Measurements from ENCODE around the gene KCNJ15. TPM values are rescaled to one million over a fixed set of nuclear protein-coding genes. Genes with fewer than 3 reads are reported as not detected.

KCNJ15 gene
- total RNA-seq, 2 donors from 2014 or later, result not detected

GRCh38 chr21:38325216-38325615 is 68.4 kb downstream of the KCNJ15 start:
- 88 to 100% methylated on average over 1 to 2 of the region's 2 CpGs for WGBS, 2 experiments (ENCODE audit: insufficient coverage in 1 of 2, insufficient read length in 1 of 2)
- Histone ChIP-seq H3K27ac (ENCODE audit: low read depth, low read length) (no peak overlapping the region), H3K4me1 (ENCODE audit: control insufficient read depth, insufficient read depth, low read length) (no peaks in the 10 kb centered on the region), H3K9ac (ENCODE audit: extremely low read depth, low read length, poor library complexity, severe bottlenecking) (no peak overlapping the region), H3K27me3 (ENCODE audit: control insufficient read depth, insufficient read depth, low read length, poor library complexity, severe bottlenecking) (no peaks in the 10 kb centered on the region), H3K9me3 (ENCODE audit: control insufficient read depth, low read length) (no peaks in the 10 kb centered on the region), H3K4me3 (ENCODE audit: low read length) (no peak overlapping the region), H3K36me3 (ENCODE audit: control insufficient read depth, insufficient read depth, low read length) (no peaks in the 10 kb centered on the region)
- H3K27me3 Mint-ChIP-seq (ENCODE audit: insufficient read depth), result peaks cover 2% of the 10 kb centered on the region
- no peak for DNase-seq
- H3K4me1 Mint-ChIP-seq, result peaks cover 24% of the 10 kb centered on the region
- H3K4me3 Mint-ChIP-seq, result no peak overlapping the region
- H3K27ac Mint-ChIP-seq, result peak overlapping the region; percentile 69
- H3K9me3 Mint-ChIP-seq, result no peaks in the 10 kb centered on the region
- no peak for TF ChIP-seq CTCF (conservative IDR thresholded peaks at IDR 0.05)
- H3K36me3 Mint-ChIP-seq (ENCODE audit: low read depth), result no peaks in the 10 kb centered on the region

GRCh38 chr21:38325731-38326420 is 69.1 kb downstream of the KCNJ15 start:
- H3K27ac Mint-ChIP-seq, result peak overlapping the region; percentile 69

GRCh38 chr21:38326429-38326828 is 69.6 kb downstream of the KCNJ15 start:
- no peaks in the 10 kb centered on the region for H3K9me3 ChIP-seq (ENCODE audit: control insufficient read depth, low read length)
- no peak for TF ChIP-seq CTCF (conservative IDR thresholded peaks at IDR 0.05)
- no peak overlapping the region for H3K4me3 ChIP-seq (ENCODE audit: low read length)
- H3K4me1 Mint-ChIP-seq, result peaks cover 24% of the 10 kb centered on the region
- WGBS, 2 experiments (ENCODE audit: insufficient coverage in 1 of 2, insufficient read length in 1 of 2), result 94 to 100% methylated on average over 3 to 4 of the region's 4 CpGs
- H3K4me3 Mint-ChIP-seq, result no peak overlapping the region
- no peak for DNase-seq
- H3K27ac Mint-ChIP-seq, result no peak overlapping the region
- H3K9me3 Mint-ChIP-seq, result no peaks in the 10 kb centered on the region
- H3K36me3 Mint-ChIP-seq (ENCODE audit: low read depth), result no peaks in the 10 kb centered on the region
- no peaks in the 10 kb centered on the region for H3K27me3 ChIP-seq (ENCODE audit: control insufficient read depth, insufficient read depth, low read length, poor library complexity, severe bottlenecking)
- H3K27me3 Mint-ChIP-seq (ENCODE audit: insufficient read depth), result peaks cover 2% of the 10 kb centered on the region
- no peaks in the 10 kb centered on the region for H3K4me1 ChIP-seq (ENCODE audit: control insufficient read depth, insufficient read depth, low read length)
- no peak overlapping the region for H3K9ac ChIP-seq (ENCODE audit: extremely low read depth, low read length, poor library complexity, severe bottlenecking)
- no peak overlapping the region for H3K27ac ChIP-seq (ENCODE audit: low read depth, low read length)
- no peaks in the 10 kb centered on the region for H3K36me3 ChIP-seq (ENCODE audit: control insufficient read depth, insufficient read depth, low read length)

More at GRCh38 chr21:38325731-38326420, 69.1 kb downstream of the KCNJ15 start:
- no peaks in the 10 kb centered on the region for H3K36me3 Mint-ChIP-seq (ENCODE audit: low read depth)
- H3K27me3 ChIP-seq (ENCODE audit: control insufficient read depth, insufficient read depth, low read length, poor library complexity, severe bottlenecking), result no peaks in the 10 kb centered on the region
- no peaks in the 10 kb centered on the region for H3K9me3 ChIP-seq (ENCODE audit: control insufficient read depth, low read length)
- no peaks in the 10 kb centered on the region for H3K4me1 ChIP-seq (ENCODE audit: control insufficient read depth, insufficient read depth, low read length)
- H3K9me3 Mint-ChIP-seq, result no peaks in the 10 kb centered on the region
- no peak overlapping the region for H3K27ac ChIP-seq (ENCODE audit: low read depth, low read length)
- no peak overlapping the region for H3K4me3 Mint-ChIP-seq
- no peak overlapping the region for H3K9ac ChIP-seq (ENCODE audit: extremely low read depth, low read length, poor library complexity, severe bottlenecking)
- no peaks in the 10 kb centered on the region for H3K36me3 ChIP-seq (ENCODE audit: control insufficient read depth, insufficient read depth, low read length)
- peaks cover 24% of the 10 kb centered on the region for H3K4me1 Mint-ChIP-seq
- TF ChIP-seq CTCF (conservative IDR thresholded peaks at IDR 0.05), result no peak
- 92% methylated on average over 8 of the region's 8 CpGs for WGBS, 2 experiments (ENCODE audit: insufficient coverage in 1 of 2, insufficient read length in 1 of 2)
- no peak for DNase-seq
- no peak overlapping the region for H3K4me3 ChIP-seq (ENCODE audit: low read length)
- peaks cover 2% of the 10 kb centered on the region for H3K27me3 Mint-ChIP-seq (ENCODE audit: insufficient read depth)

All from endodermal cell (in vitro differentiated cells).